ENCODE data around the gene UBE3C. TPM values are rescaled to one million over a fixed set of nuclear protein-coding genes. Genes with fewer than 3 reads are reported as not detected.

UBE3C gene
- polyA plus RNA-seq, 1 donor, result 45.6 TPM

- Histone ChIP-seq H3K4me3 (ENCODE audit: low read length) (no peak overlapping the region), H3K36me3 (ENCODE audit: control insufficient read depth, insufficient read depth, low read length) (peaks cover 38% of the 10 kb centered on the region), H3K27ac (ENCODE audit: low read length) (no peak overlapping the region), H3K9me3 (ENCODE audit: control insufficient read depth, low read depth, low read length) (no peaks in the 10 kb centered on the region), H3K4me1 (ENCODE audit: control insufficient read depth, insufficient read depth, low read length) (no peaks in the 10 kb centered on the region), H3K27me3 (ENCODE audit: control insufficient read depth, insufficient read depth, low read length) (no peaks in the 10 kb centered on the region)
- no peak for DNase-seq
- WGBS (ENCODE audit: insufficient coverage, low lambda C conversion rate), result 97% methylated on average over 6 of the region's 12 CpGs
Observed at GRCh38 chr7:157195868-157196267, 57.1 kb downstream of the UBE3C start.

- H3K4me3 ChIP-seq (ENCODE audit: low read length), result no peak overlapping the region
- H3K9me3 ChIP-seq (ENCODE audit: control insufficient read depth, low read depth, low read length), result no peaks in the 10 kb centered on the region
- DNase-seq, result no peak
- peaks cover 43% of the 10 kb centered on the region for H3K36me3 ChIP-seq (ENCODE audit: control insufficient read depth, insufficient read depth, low read length)
- WGBS (ENCODE audit: insufficient coverage, low lambda C conversion rate), result no CpG with 5 or more reads among the region's 5 CpGs
- H3K27ac ChIP-seq (ENCODE audit: low read length), result no peak overlapping the region
- H3K4me1 ChIP-seq (ENCODE audit: control insufficient read depth, insufficient read depth, low read length), result no peaks in the 10 kb centered on the region
- no peaks in the 10 kb centered on the region for H3K27me3 ChIP-seq (ENCODE audit: control insufficient read depth, insufficient read depth, low read length)
Observed at GRCh38 chr7:157204134-157204533, 65.4 kb downstream of the UBE3C start.

GRCh38 chr7:157205438-157205837 is 66.7 kb downstream of the UBE3C start:
- no CpG with 5 or more reads among the region's 2 CpGs for WGBS (ENCODE audit: insufficient coverage, low lambda C conversion rate)
- Histone ChIP-seq H3K36me3 (ENCODE audit: control insufficient read depth, insufficient read depth, low read length) (peaks cover 42% of the 10 kb centered on the region), H3K4me3 (ENCODE audit: low read length) (no peak overlapping the region), H3K4me1 (ENCODE audit: control insufficient read depth, insufficient read depth, low read length) (no peaks in the 10 kb centered on the region), H3K27me3 (ENCODE audit: control insufficient read depth, insufficient read depth, low read length) (no peaks in the 10 kb centered on the region), H3K27ac (ENCODE audit: low read length) (no peak overlapping the region), H3K9me3 (ENCODE audit: control insufficient read depth, low read depth, low read length) (no peaks in the 10 kb centered on the region)
- DNase-seq, result no peak

GRCh38 chr7:157208571-157209413 is 70.1 kb downstream of the UBE3C start:
- DNase-seq, result no peak
- Histone ChIP-seq H3K4me3 (ENCODE audit: low read length) (no peak overlapping the region), H3K9me3 (ENCODE audit: control insufficient read depth, low read depth, low read length) (no peaks in the 10 kb centered on the region), H3K27me3 (ENCODE audit: control insufficient read depth, insufficient read depth, low read length) (no peaks in the 10 kb centered on the region), H3K4me1 (ENCODE audit: control insufficient read depth, insufficient read depth, low read length) (no peaks in the 10 kb centered on the region), H3K36me3 (ENCODE audit: control insufficient read depth, insufficient read depth, low read length) (peaks cover 44% of the 10 kb centered on the region), H3K27ac (ENCODE audit: low read length) (no peak overlapping the region)
- whole genome bisulfite sequencing (ENCODE audit: insufficient coverage, low lambda C conversion rate), result 84% methylated on average over 6 of the region's 10 CpGs

- no peak overlapping the region for H3K4me3 ChIP-seq (ENCODE audit: low read length)
- no peak for DNase-seq
- H3K9me3 ChIP-seq (ENCODE audit: control insufficient read depth, low read depth, low read length), result no peaks in the 10 kb centered on the region
- no peak overlapping the region for H3K27ac ChIP-seq (ENCODE audit: low read length)
- no peaks in the 10 kb centered on the region for H3K4me1 ChIP-seq (ENCODE audit: control insufficient read depth, insufficient read depth, low read length)
- H3K36me3 ChIP-seq (ENCODE audit: control insufficient read depth, insufficient read depth, low read length), result peaks cover 36% of the 10 kb centered on the region
- no CpG with 5 or more reads among the region's 5 CpGs for WGBS (ENCODE audit: insufficient coverage, low lambda C conversion rate)
- no peaks in the 10 kb centered on the region for H3K27me3 ChIP-seq (ENCODE audit: control insufficient read depth, insufficient read depth, low read length)
Observed at GRCh38 chr7:157210682-157211081, 72.0 kb downstream of the UBE3C start.

GRCh38 chr7:157211690-157212089 is 73.0 kb downstream of the UBE3C start:
- Histone ChIP-seq H3K4me3 (ENCODE audit: low read length) (no peak overlapping the region), H3K9me3 (ENCODE audit: control insufficient read depth, low read depth, low read length) (no peaks in the 10 kb centered on the region), H3K27ac (ENCODE audit: low read length) (no peak overlapping the region), H3K27me3 (ENCODE audit: control insufficient read depth, insufficient read depth, low read length) (no peaks in the 10 kb centered on the region), H3K36me3 (ENCODE audit: control insufficient read depth, insufficient read depth, low read length) (peaks cover 38% of the 10 kb centered on the region), H3K4me1 (ENCODE audit: control insufficient read depth, insufficient read depth, low read length) (no peaks in the 10 kb centered on the region)
- peak in 1 of 2 donors; percentile 19 for DNase-seq
- WGBS (ENCODE audit: insufficient coverage, low lambda C conversion rate), result no CpG with 5 or more reads among the region's 5 CpGs

GRCh38 chr7:157219154-157219553 is 80.4 kb downstream of the UBE3C start:
- Histone ChIP-seq H3K27me3 (ENCODE audit: control insufficient read depth, insufficient read depth, low read length) (no peaks in the 10 kb centered on the region), H3K4me3 (ENCODE audit: low read length) (no peak overlapping the region), H3K36me3 (ENCODE audit: control insufficient read depth, insufficient read depth, low read length) (peaks cover 54% of the 10 kb centered on the region), H3K4me1 (ENCODE audit: control insufficient read depth, insufficient read depth, low read length) (no peaks in the 10 kb centered on the region), H3K27ac (ENCODE audit: low read length) (no peak overlapping the region), H3K9me3 (ENCODE audit: control insufficient read depth, low read depth, low read length) (no peaks in the 10 kb centered on the region)
- DNase-seq, result no peak
- 80% methylated on average over 1 of the region's 5 CpGs for WGBS (ENCODE audit: insufficient coverage, low lambda C conversion rate)

GRCh38 chr7:157220916-157221569 is 82.3 kb downstream of the UBE3C start:
- Histone ChIP-seq H3K27ac (ENCODE audit: low read length) (no peak overlapping the region), H3K9me3 (ENCODE audit: control insufficient read depth, low read depth, low read length) (no peaks in the 10 kb centered on the region), H3K4me1 (ENCODE audit: control insufficient read depth, insufficient read depth, low read length) (no peaks in the 10 kb centered on the region), H3K4me3 (ENCODE audit: low read length) (no peak overlapping the region), H3K36me3 (ENCODE audit: control insufficient read depth, insufficient read depth, low read length) (peaks cover 55% of the 10 kb centered on the region), H3K27me3 (ENCODE audit: control insufficient read depth, insufficient read depth, low read length) (no peaks in the 10 kb centered on the region)
- no peak for DNase-seq
- WGBS (ENCODE audit: insufficient coverage, low lambda C conversion rate), result no CpG with 5 or more reads among the region's 8 CpGs

- Histone ChIP-seq H3K4me1 (ENCODE audit: control insufficient read depth, insufficient read depth, low read length) (no peaks in the 10 kb centered on the region), H3K4me3 (ENCODE audit: low read length) (no peak overlapping the region), H3K9me3 (ENCODE audit: control insufficient read depth, low read depth, low read length) (no peaks in the 10 kb centered on the region), H3K27ac (ENCODE audit: low read length) (no peak overlapping the region), H3K27me3 (ENCODE audit: control insufficient read depth, insufficient read depth, low read length) (no peaks in the 10 kb centered on the region), H3K36me3 (ENCODE audit: control insufficient read depth, insufficient read depth, low read length) (peaks cover 54% of the 10 kb centered on the region)
- no CpG with 5 or more reads among the region's 10 CpGs for WGBS (ENCODE audit: insufficient coverage, low lambda C conversion rate)
- DNase-seq, result no peak
Observed at GRCh38 chr7:157222687-157223086, 84.0 kb downstream of the UBE3C start.

- no peaks in the 10 kb centered on the region for H3K27me3 ChIP-seq (ENCODE audit: control insufficient read depth, insufficient read depth, low read length)
- H3K27ac ChIP-seq (ENCODE audit: low read length), result no peak overlapping the region
- H3K4me1 ChIP-seq (ENCODE audit: control insufficient read depth, insufficient read depth, low read length), result no peaks in the 10 kb centered on the region
- peaks cover 52% of the 10 kb centered on the region for H3K36me3 ChIP-seq (ENCODE audit: control insufficient read depth, insufficient read depth, low read length)
- DNase-seq, result peak in 1 of 2 donors; percentile 16
- WGBS (ENCODE audit: insufficient coverage, low lambda C conversion rate), result 68% methylated on average over 3 of the region's 4 CpGs
- no peak overlapping the region for H3K4me3 ChIP-seq (ENCODE audit: low read length)
- H3K9me3 ChIP-seq (ENCODE audit: control insufficient read depth, low read depth, low read length), result no peaks in the 10 kb centered on the region
Observed at GRCh38 chr7:157224627-157225026, 85.9 kb downstream of the UBE3C start.

All from large intestine (tissue), 3 donors.